Measurements from ENCODE around the gene HIVEP2.

Gene HIVEP2

DNA sequence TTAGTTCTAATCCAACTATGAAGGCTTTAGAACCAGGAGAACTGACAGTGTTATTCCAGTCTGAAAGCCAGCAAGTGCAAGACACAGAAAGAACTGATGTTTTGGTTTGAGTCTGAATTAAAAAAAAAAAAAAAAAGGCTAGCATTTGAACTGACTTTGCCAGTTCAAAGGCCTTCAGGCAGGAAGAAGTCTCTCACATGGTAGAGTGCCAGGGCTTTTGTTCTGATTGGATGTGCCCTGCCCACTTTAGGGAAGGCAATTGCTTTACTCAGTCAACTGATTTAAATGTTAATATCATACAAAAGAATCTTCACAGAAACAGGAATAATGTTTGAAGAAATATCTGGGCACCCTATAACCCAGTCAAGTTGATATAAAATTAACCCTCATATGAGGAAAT lies 212.2 kb downstream of the HIVEP2 start:
- Histone ChIP-seq H3K9ac (ENCODE audit: low read depth, low read length) (no peak overlapping the region), H3K9me3 (ENCODE audit: insufficient read depth, low read depth, low read length) (no peaks in the 10 kb centered on the region), H3K4me1 (ENCODE audit: insufficient read depth, low read length) (peaks cover 4% of the 10 kb centered on the region), H3K27me3 (ENCODE audit: insufficient read depth, low read length) (no peaks in the 10 kb centered on the region), H3K27ac (ENCODE audit: low read length) (no peak overlapping the region), H3K4me3 (ENCODE audit: low read length) (no peak overlapping the region), H3K36me3 (ENCODE audit: insufficient read depth, low read depth, low read length) (no peaks in the 10 kb centered on the region)

DNA sequence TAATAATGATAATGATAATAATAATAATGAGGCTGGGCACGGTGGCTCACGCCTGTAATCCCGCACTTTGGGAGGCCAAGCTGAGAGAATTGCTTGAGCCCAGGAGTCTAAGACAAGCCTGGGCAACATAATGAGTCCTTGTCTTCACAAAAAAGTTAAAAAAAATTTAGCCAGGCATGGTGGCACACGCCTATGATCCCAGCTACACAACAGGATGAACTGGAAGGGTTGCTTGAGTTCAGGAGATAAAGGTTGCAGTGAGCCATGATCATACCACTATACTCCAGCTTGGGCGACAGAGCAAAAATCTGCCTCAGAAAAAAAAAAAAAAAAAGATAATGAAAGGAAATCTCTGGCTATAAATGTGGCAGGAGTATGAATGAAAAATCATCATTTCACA lies 213.4 kb downstream of the HIVEP2 start:
- Histone ChIP-seq H3K36me3 (ENCODE audit: insufficient read depth, low read depth, low read length) (no peaks in the 10 kb centered on the region), H3K9ac (ENCODE audit: low read depth, low read length) (no peak overlapping the region), H3K9me3 (ENCODE audit: insufficient read depth, low read depth, low read length) (no peaks in the 10 kb centered on the region)

DNA sequence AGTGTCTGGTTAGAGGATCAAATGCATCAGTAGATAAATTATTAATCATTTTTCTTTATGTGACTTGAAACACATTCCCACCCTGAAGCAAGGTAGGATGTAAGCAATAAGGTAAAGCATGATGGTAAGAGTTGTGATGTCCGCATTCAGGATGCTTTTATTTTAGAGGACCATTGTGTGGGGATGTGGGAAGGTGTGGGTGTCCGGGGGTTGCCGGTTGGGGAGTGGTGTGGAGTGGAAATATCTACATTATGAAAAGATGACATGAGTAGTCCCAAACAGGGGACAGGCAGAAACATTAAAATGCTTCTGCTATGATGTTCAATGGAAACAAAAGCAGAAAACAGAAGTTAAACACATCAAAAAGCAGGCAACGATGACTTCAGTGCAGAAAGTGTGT lies 215.4 kb downstream of the HIVEP2 start:
- H3K9me3 ChIP-seq (ENCODE audit: insufficient read depth, low read depth, low read length) = no peaks in the 10 kb centered on the region
- H3K36me3 ChIP-seq (ENCODE audit: insufficient read depth, low read depth, low read length) = no peaks in the 10 kb centered on the region
- no peak overlapping the region for H3K4me3 ChIP-seq (ENCODE audit: low read length)
- H3K27me3 ChIP-seq (ENCODE audit: insufficient read depth, low read length) = no peaks in the 10 kb centered on the region
- no peaks in the 10 kb centered on the region; the same call in 1 of the 2 replicates for H3K4me1 ChIP-seq (ENCODE audit: insufficient read depth, low read length)
- H3K27ac ChIP-seq (ENCODE audit: low read length) = no peak overlapping the region
- no peak overlapping the region for H3K9ac ChIP-seq (ENCODE audit: low read depth, low read length)

More for the DNA sequence above, 213.4 kb downstream of the HIVEP2 start:
- peaks cover 4% of the 10 kb centered on the region for H3K4me1 ChIP-seq (ENCODE audit: insufficient read depth, low read length)
- no peak overlapping the region for H3K4me3 ChIP-seq (ENCODE audit: low read length)
- no peak overlapping the region for H3K27ac ChIP-seq (ENCODE audit: low read length)
- H3K27me3 ChIP-seq (ENCODE audit: insufficient read depth, low read length) = no peaks in the 10 kb centered on the region

GRCh38 chr6:142728910-142729481 lies 216.0 kb downstream of the HIVEP2 start:
- H3K9me3 ChIP-seq (ENCODE audit: insufficient read depth, low read depth, low read length) = no peaks in the 10 kb centered on the region
- H3K27me3 ChIP-seq (ENCODE audit: insufficient read depth, low read length) = no peaks in the 10 kb centered on the region
- no peak overlapping the region for H3K4me3 ChIP-seq (ENCODE audit: low read length)
- no peaks in the 10 kb centered on the region; the same call in 1 of the 2 replicates for H3K4me1 ChIP-seq (ENCODE audit: insufficient read depth, low read length)
- H3K36me3 ChIP-seq (ENCODE audit: insufficient read depth, low read depth, low read length) = no peaks in the 10 kb centered on the region
- no peak overlapping the region for H3K27ac ChIP-seq (ENCODE audit: low read length)
- no peak overlapping the region for H3K9ac ChIP-seq (ENCODE audit: low read depth, low read length)

DNA sequence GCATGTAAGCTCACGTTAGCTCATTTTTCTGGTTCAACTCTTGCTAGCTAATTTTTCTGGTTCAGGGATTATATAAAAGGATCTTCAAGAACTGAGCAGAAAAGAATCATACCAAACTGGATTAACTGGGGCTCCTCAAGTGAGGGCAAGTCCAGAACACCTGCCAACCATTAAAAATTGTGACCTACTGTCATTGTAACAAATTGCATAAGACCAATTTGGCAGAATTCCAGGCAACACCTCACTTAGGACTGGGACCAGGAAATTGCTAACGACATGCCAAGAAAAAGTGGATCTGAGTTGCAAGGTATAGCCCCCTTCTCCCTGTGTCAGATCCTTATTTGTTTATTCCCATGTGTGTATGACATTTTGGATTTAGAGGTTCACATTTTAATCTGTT lies 216.6 kb downstream of the HIVEP2 start:
- Histone ChIP-seq H3K4me3 (ENCODE audit: low read length) (no peak overlapping the region), H3K27ac (ENCODE audit: low read length) (no peak overlapping the region), H3K36me3 (ENCODE audit: insufficient read depth, low read depth, low read length) (no peaks in the 10 kb centered on the region), H3K27me3 (ENCODE audit: insufficient read depth, low read length) (no peaks in the 10 kb centered on the region), H3K9me3 (ENCODE audit: insufficient read depth, low read depth, low read length) (no peaks in the 10 kb centered on the region), H3K9ac (ENCODE audit: low read depth, low read length) (no peak overlapping the region), H3K4me1 (ENCODE audit: insufficient read depth, low read length) (no peaks in the 10 kb centered on the region; the same call in 1 of the 2 replicates)

- H3K36me3 ChIP-seq (ENCODE audit: insufficient read depth, low read depth, low read length) = no peaks in the 10 kb centered on the region
- no peaks in the 10 kb centered on the region for H3K27me3 ChIP-seq (ENCODE audit: insufficient read depth, low read length)
- no peaks in the 10 kb centered on the region; the same call in 1 of the 2 replicates for H3K4me1 ChIP-seq (ENCODE audit: insufficient read depth, low read length)
Measured at GRCh38 chr6:142726616-142727015, 218.4 kb downstream of the HIVEP2 start.

DNA sequence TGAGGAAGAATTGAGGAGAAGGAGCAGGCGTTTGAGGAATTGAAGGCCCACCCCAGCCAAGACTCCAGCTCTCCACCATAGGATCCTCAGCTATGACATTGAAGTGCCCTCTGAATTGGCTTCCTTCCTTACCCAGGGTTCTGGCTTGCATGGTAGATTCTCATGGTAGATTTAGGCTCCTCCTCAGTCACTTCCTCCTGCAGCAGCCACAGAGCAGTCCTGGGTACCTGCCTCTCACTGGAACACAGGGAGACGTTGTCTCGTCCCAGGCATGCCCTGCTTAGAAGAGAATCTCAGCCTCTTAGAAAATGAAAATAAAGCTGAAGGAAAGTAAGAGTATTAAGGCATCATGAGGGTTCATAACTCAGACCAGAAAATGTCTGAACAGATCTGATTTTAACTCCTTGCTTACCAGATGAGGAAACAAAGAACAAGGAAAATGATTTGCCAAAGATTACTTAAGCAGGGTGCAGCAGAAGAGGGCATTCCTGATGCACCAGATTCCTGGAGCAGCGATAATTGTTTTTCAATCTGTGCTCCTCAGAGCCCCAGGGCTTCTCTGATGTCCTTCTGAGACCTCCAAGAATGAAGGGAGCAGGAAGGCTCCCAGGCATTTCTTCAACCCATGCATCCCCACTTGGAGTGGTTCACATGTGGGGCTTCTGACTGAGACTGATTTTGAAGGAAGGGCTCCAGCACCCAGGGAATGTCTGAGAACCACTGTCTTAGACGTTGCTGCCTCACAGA lies 219.8 kb downstream of the HIVEP2 start:
- Histone ChIP-seq H3K9ac (ENCODE audit: low read depth, low read length) (no peak overlapping the region), H3K9me3 (ENCODE audit: insufficient read depth, low read depth, low read length) (no peaks in the 10 kb centered on the region), H3K4me3 (ENCODE audit: low read length) (no peak overlapping the region), H3K27me3 (ENCODE audit: insufficient read depth, low read length) (no peaks in the 10 kb centered on the region), H3K27ac (ENCODE audit: low read length) (no peak overlapping the region), H3K4me1 (ENCODE audit: insufficient read depth, low read length) (no peaks in the 10 kb centered on the region; the same call in 1 of the 2 replicates), H3K36me3 (ENCODE audit: insufficient read depth, low read depth, low read length) (no peaks in the 10 kb centered on the region)

More at GRCh38 chr6:142726616-142727015, 218.4 kb downstream of the HIVEP2 start:
- Histone ChIP-seq H3K9ac (ENCODE audit: low read depth, low read length) (no peak overlapping the region), H3K9me3 (ENCODE audit: insufficient read depth, low read depth, low read length) (no peaks in the 10 kb centered on the region), H3K27ac (ENCODE audit: low read length) (no peak overlapping the region), H3K4me3 (ENCODE audit: low read length) (no peak overlapping the region)

DNA sequence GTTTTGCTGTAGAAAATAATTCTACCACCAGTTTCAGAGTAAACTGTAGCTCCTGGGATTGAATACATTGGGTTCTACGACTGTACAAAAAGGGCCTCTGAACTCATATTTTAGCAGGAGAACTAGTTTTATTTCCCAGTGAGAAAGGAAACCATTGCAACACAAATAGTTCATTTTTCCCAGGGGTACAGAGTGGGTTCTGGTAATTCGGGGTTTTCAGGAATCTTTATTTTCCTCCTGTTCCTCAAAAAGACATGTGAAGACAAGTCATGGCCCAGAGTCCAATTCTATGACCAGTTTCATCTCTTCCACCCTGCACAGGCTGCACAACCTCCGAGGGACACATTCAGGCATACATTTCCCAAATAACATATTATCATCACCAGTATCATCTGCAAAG lies 222.1 kb downstream of the HIVEP2 start:
- Histone ChIP-seq H3K27me3 (ENCODE audit: insufficient read depth, low read length) (no peaks in the 10 kb centered on the region), H3K36me3 (ENCODE audit: insufficient read depth, low read depth, low read length) (no peaks in the 10 kb centered on the region), H3K9me3 (ENCODE audit: insufficient read depth, low read depth, low read length) (no peaks in the 10 kb centered on the region), H3K9ac (ENCODE audit: low read depth, low read length) (no peak overlapping the region), H3K4me3 (ENCODE audit: low read length) (no peak overlapping the region), H3K27ac (ENCODE audit: low read length) (no peak overlapping the region), H3K4me1 (ENCODE audit: insufficient read depth, low read length) (no peaks in the 10 kb centered on the region; the same call in 1 of the 2 replicates)

GRCh38 chr6:142722012-142722411 lies 223.0 kb downstream of the HIVEP2 start:
- no peak overlapping the region for H3K9ac ChIP-seq (ENCODE audit: low read depth, low read length)
- H3K4me3 ChIP-seq (ENCODE audit: low read length) = no peak overlapping the region

GRCh38 chr6:142721215-142721920 lies 223.6 kb downstream of the HIVEP2 start:
- no peaks in the 10 kb centered on the region for H3K9me3 ChIP-seq (ENCODE audit: insufficient read depth, low read depth, low read length)
- H3K4me3 ChIP-seq (ENCODE audit: low read length) = no peak overlapping the region
- H3K27ac ChIP-seq (ENCODE audit: low read length) = no peak overlapping the region
- no peaks in the 10 kb centered on the region; the same call in none of the 2 replicates for H3K4me1 ChIP-seq (ENCODE audit: insufficient read depth, low read length)
- H3K27me3 ChIP-seq (ENCODE audit: insufficient read depth, low read length) = no peaks in the 10 kb centered on the region
- H3K36me3 ChIP-seq (ENCODE audit: insufficient read depth, low read depth, low read length) = no peaks in the 10 kb centered on the region
- H3K9ac ChIP-seq (ENCODE audit: low read depth, low read length) = no peak overlapping the region

More at GRCh38 chr6:142722012-142722411, 223.0 kb downstream of the HIVEP2 start:
- Histone ChIP-seq H3K36me3 (ENCODE audit: insufficient read depth, low read depth, low read length) (no peaks in the 10 kb centered on the region), H3K4me1 (ENCODE audit: insufficient read depth, low read length) (no peaks in the 10 kb centered on the region; the same call in 1 of the 2 replicates), H3K27ac (ENCODE audit: low read length) (no peak overlapping the region), H3K9me3 (ENCODE audit: insufficient read depth, low read depth, low read length) (no peaks in the 10 kb centered on the region), H3K27me3 (ENCODE audit: insufficient read depth, low read length) (no peaks in the 10 kb centered on the region)

DNA sequence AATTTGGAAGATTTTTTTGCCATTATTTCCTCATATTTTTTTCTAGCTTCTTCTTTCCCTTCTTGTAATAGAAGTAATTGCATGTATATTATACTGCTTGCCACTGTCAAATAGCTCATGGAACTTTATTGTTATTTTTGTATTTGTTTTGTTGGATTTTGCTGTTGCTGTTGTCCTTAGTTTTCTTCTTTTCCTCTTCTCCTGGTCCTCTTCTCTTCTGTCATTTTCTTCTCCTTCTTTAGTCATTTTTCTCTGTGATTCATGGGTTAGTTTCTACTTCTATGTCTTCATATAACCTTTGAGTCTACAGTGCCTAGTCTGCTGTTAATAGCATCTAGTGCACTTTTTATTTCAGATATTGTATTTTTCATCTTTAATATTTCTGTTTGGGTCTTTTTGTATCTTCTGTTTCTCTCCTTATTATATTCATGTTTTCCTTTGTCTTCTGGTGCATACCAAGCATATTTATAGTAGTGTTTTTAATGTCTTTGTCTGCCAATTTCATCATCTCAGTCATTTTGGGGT lies 226.2 kb downstream of the HIVEP2 start:
- Histone ChIP-seq H3K36me3 (ENCODE audit: insufficient read depth, low read depth, low read length) (no peaks in the 10 kb centered on the region), H3K27ac (ENCODE audit: low read length) (no peak overlapping the region), H3K4me1 (ENCODE audit: insufficient read depth, low read length) (no peaks in the 10 kb centered on the region; the same call in 1 of the 2 replicates), H3K9ac (ENCODE audit: low read depth, low read length) (no peak overlapping the region), H3K4me3 (ENCODE audit: low read length) (no peak overlapping the region), H3K9me3 (ENCODE audit: insufficient read depth, low read depth, low read length) (no peaks in the 10 kb centered on the region), H3K27me3 (ENCODE audit: insufficient read depth, low read length) (no peaks in the 10 kb centered on the region)

All from iPS-20b (cell line).